NB4 (cell line): Measurements from ENCODE around the gene AXIN1.

Experiments
- CTCF ChIP-seq: IDR thresholded peaks from one replicate; pipeline ENCODE4 v1.5.1; 2012; ENCODE audit warnings: low read depth, low read length
- POLR2A ChIP-seq: IDR thresholded peaks from 2 replicates; pipeline ENCODE4 v1.6.1; 2011; ENCODE audit warnings: mild to moderate bottlenecking; ENCODE audit not compliant: insufficient read length; ENCODE audit errors: extremely low read depth

- TF ChIP-seq POLR2A (no peak), CTCF (no peak)
Observed at GRCh38 chr16:306911-307370, 45.6 kb downstream of the AXIN1 start.
